Measurements from ENCODE around the gene STIMATE.

DNA sequence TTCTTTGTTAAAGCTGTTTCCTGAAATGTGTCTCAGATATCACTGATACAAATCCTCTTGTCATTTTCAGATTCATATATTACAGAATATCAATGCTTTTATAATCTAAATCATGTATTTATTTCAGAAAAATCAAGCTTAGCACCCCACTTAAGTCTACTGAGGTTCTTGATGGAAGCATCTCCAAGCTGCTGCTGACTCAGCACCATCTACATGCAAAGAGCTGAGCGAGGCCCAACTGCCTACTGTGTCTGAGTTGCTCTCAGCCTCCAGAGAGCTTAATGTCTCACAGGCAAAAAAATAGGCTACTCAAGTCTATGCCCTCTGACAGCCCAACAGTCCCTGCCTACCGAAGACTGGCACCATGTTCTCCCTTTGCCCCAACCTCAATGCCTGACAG is 29.2 kb upstream of the STIMATE start:
- TF ChIP-seq, protein P1, sequence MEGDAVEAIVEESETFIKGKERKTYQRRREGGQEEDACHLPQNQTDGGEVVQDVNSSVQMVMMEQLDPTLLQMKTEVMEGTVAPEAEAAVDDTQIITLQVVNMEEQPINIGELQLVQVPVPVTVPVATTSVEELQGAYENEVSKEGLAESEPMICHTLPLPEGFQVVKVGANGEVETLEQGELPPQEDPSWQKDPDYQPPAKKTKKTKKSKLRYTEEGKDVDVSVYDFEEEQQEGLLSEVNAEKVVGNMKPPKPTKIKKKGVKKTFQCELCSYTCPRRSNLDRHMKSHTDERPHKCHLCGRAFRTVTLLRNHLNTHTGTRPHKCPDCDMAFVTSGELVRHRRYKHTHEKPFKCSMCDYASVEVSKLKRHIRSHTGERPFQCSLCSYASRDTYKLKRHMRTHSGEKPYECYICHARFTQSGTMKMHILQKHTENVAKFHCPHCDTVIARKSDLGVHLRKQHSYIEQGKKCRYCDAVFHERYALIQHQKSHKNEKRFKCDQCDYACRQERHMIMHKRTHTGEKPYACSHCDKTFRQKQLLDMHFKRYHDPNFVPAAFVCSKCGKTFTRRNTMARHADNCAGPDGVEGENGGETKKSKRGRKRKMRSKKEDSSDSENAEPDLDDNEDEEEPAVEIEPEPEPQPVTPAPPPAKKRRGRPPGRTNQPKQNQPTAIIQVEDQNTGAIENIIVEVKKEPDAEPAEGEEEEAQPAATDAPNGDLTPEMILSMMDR (IDR thresholded peaks at IDR 0.05 in 2 of 3, conservative IDR thresholded peaks at IDR 0.05 in 1 of 3; ENCODE audit: insufficient read depth in 2 of 3, low read depth in 1 of 3, low read length in 3 of 3): no peak
- TF ChIP-seq, protein P2, sequence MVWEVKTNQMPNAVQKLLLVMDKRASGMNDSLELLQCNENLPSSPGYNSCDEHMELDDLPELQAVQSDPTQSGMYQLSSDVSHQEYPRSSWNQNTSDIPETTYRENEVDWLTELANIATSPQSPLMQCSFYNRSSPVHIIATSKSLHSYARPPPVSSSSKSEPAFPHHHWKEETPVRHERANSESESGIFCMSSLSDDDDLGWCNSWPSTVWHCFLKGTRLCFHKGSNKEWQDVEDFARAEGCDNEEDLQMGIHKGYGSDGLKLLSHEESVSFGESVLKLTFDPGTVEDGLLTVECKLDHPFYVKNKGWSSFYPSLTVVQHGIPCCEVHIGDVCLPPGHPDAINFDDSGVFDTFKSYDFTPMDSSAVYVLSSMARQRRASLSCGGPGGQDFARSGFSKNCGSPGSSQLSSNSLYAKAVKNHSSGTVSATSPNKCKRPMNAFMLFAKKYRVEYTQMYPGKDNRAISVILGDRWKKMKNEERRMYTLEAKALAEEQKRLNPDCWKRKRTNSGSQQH (CRISPR knock-in tag; IDR thresholded peaks at IDR 0.05): no peak
- no peak for TF ChIP-seq CHD2 (IDR thresholded peaks at IDR 0.05; ENCODE audit: low read depth, low read length)
- no peak for TF ChIP-seq FOXP1 (CRISPR knock-in tag; IDR thresholded peaks at IDR 0.05)
- no peak for TF ChIP-seq MECOM (CRISPR knock-in tag; IDR thresholded peaks at IDR 0.05)

All from K562 (cell line).